Activated CD4-positive, alpha-beta T cell treated with anti-CD3 and anti-CD28 coated beads for 36 hours (primary cell): Measurements from ENCODE around the gene CUX1. TPM values are rescaled to one million over a fixed set of nuclear protein-coding genes. Genes with fewer than 3 reads are reported as not detected.
"Not testable (repeated sequence)": the region's sequence is repeated elsewhere in the genome, so short reads cannot be mapped to it uniquely, and the experiment has no call there.

ENCODE experiments used
- ATAC-seq: fragments of 200-7000 bp; cut with Tn5 transposase; one replicate; pipeline ENCODE4 v1.10.0; 2021; ENCODE audit warnings: mild to moderate bottlenecking, moderate library complexity
- CTCF ChIA-PET: fragments of 350-600 bp; sonication (Branson Sonifier 250); formaldehyde crosslinking; loops from one replicate; lab custom pipeline; 2021; ENCODE audit warnings: antibody characterized with exemption; lab: Charles Lee
- POLR2A ChIA-PET: fragments of 350-600 bp; sonication (Branson Sonifier 250); formaldehyde crosslinking; loops from one replicate; lab custom pipeline; 2021; ENCODE audit warnings: antibody characterized with exemption, inconsistent platforms; lab: Charles Lee
- DNase-seq: peaks from one replicate; pipeline ENCODE4 v3.0.0-alpha.2; 2020
- H3K27ac Mint-ChIP-seq: one replicate; pipeline ENCODE4 v1.8.0; 2021; ENCODE audit warnings: mixed read lengths
- H3K27me3 Mint-ChIP-seq: one replicate; pipeline ENCODE4 v1.8.0; 2021; ENCODE audit warnings: mixed read lengths
- H3K36me3 Mint-ChIP-seq: one replicate; pipeline ENCODE4 v1.8.0; 2021; ENCODE audit warnings: low read depth, mixed read lengths
- H3K4me1 Mint-ChIP-seq: one replicate; pipeline ENCODE4 v1.8.0; 2021; ENCODE audit warnings: mixed read lengths
- H3K4me3 Mint-ChIP-seq: one replicate; pipeline ENCODE4 v1.8.0; 2021; ENCODE audit warnings: mild to moderate bottlenecking, moderate library complexity, mixed read lengths
- H3K9me3 Mint-ChIP-seq: one replicate; pipeline ENCODE4 v1.8.0; 2021; ENCODE audit warnings: low read depth, mixed read lengths
- intact Hi-C, 2 experiments: fragments of 100-400 bp; cut with DNase I in 1 of 2; cut with micrococcal nuclease in 1 of 2; formaldehyde crosslinking; loops; one replicate each; pipeline versions ENCODE4 v1.14.2 to v1.15.1; 2022 to 2024; cut with DNase I, micrococcal nuclease
- total RNA-seq, 2 experiments: library from RNA; stranded (reverse); gene quantifications; one replicate each; pipeline ENCODE4 v1.2.3, GENCODE V29; 2021

The CUX1 gene
- total RNA-seq, 2 experiments from 2014 or later, result 21.6 to 23.5 TPM

DNA sequence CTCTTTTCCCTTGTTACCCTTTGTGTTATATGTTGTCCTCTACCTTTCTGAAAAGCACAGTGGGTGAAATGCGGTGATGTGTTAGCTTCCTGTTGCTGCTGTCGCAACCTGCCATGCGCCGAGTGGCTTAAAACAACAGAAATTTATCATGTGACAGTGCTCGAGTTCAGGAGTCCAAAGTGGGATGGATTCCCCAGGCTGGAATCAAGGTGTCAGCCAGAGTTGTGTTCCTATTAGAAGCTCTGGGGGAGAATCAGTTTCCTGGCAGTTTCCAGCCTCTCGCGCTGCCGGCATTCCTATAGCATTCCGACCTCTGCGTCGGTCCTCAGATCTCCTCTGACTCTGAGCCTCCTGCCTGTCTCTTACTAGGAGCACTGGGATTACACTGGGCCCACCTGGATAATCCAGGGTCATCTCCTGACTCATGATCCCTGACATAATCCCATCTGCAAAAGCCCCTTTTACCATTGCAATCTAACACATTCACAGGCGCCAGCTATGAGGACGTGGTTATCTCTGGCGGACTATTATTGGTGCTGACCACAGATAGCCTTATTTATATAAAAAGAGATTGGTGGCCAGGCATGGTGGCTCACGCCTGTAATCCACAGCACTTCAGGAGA lies 207.5 kb downstream of the CUX1 start:
- Mint-ChIP-seq H3K4me3 (no peak overlapping the region), H3K9me3 (no peaks in the 10 kb centered on the region), H3K27me3 (no peaks in the 10 kb centered on the region), H3K27ac (no peak overlapping the region), H3K4me1 (peaks cover 9% of the 10 kb centered on the region), H3K36me3 (no peaks in the 10 kb centered on the region)
- no peak for ATAC-seq
- POLR2A ChIA-PET, result no interaction called here
- no peak for DNase-seq
- intact Hi-C loops, result no loop called here
- CTCF ChIA-PET, result no interaction called here

DNA sequence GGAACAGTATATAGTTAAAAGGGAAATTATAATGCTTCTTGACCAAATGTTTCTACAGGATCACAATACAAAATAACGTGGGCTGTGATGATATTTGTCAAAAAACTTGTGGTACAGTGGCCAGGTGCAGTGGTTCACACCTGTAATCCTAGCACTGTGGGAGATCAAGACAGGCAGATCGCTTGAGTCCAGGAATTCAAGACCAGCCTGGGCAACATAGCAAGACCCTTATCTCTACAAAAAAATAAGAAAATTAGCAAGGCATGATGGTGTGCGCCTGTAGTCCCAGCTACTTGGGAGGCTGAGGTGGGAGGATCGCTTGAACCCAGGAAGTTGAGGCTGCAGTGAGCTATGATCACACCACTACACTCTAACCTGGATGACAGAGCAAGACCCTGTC lies 208.4 kb downstream of the CUX1 start:
- H3K36me3 Mint-ChIP-seq, H3K4me3 Mint-ChIP-seq, DNase-seq, POLR2A ChIA-PET, H3K4me1 Mint-ChIP-seq, H3K27ac Mint-ChIP-seq, ATAC-seq, CTCF ChIA-PET, intact Hi-C loops, H3K9me3 Mint-ChIP-seq, H3K27me3 Mint-ChIP-seq: not testable (repeated sequence)

DNA sequence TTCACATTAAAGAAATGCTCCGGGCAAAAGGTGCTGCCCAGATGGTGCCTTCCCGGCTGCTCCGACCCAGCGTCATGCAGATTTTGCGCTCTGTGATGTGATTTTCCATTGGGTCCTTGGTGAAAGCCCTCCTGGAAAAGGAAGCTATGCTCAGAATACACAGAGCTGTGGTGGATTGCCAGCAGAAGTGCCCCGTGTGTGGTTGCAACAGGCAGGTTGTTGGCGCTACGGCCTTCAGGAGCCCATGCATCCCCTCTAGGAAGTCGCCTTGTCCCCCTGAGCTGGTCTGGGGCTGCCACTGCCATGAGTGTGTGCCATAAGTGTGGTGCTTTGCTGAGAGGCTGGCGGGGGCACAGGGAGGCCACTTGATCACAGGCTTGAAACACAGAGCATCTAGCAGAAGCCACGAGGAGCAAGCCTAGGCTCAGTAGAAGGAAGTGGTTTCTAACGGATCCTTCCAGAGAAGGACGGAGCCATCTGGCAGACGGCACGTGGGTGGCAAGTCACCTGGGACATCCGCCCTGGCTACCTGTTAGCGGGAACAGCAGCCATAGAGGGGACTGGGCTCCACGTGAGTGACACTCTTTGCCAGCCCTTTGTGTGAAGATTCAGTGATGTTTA lies 210.9 kb downstream of the CUX1 start:
- peaks cover 9% of the 10 kb centered on the region for H3K4me1 Mint-ChIP-seq
- POLR2A ChIA-PET, result no interaction called here
- intact Hi-C loops, result no loop called here
- DNase-seq, result peak; percentile 56
- no peak overlapping the region for H3K27ac Mint-ChIP-seq
- H3K27me3 Mint-ChIP-seq, result no peaks in the 10 kb centered on the region
- CTCF ChIA-PET, result no interaction called here
- no peaks in the 10 kb centered on the region for H3K9me3 Mint-ChIP-seq
- peak; percentile 53 for ATAC-seq
- H3K4me3 Mint-ChIP-seq, result no peak overlapping the region
- no peaks in the 10 kb centered on the region for H3K36me3 Mint-ChIP-seq

DNA sequence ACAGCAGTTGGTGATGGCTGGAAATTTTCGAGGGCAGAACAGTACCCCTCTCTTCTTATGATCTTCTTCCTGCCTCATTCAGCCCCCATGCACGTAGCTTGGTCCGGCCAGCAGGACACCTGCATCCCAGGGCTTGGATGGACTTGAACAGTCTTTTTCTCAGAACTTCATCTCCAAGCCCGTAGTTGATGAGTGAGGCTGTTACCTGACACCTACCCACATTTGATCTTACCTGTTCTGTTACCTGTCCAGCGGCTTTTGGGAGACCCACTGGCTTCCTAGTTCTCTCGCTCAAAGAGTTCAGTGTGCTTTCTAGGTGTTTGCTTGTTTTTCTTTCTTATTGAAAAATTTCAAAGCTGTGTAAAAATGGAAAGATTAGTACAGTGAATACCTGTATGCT lies 212.2 kb downstream of the CUX1 start:
- Mint-ChIP-seq H3K9me3 (no peaks in the 10 kb centered on the region), H3K27ac (no peak overlapping the region), H3K4me1 (peaks cover 3% of the 10 kb centered on the region), H3K36me3 (no peaks in the 10 kb centered on the region), H3K4me3 (no peak overlapping the region), H3K27me3 (no peaks in the 10 kb centered on the region)
- intact Hi-C loops, result no loop called here
- no peak for ATAC-seq
- CTCF ChIA-PET, result interaction anchor here (0.6 kb wide), 1 partner anchor 8 kb away, joined by 4 read pairs; no protein-coding TSS in a partner anchor
- no peak for DNase-seq
- POLR2A ChIA-PET, result no interaction called here

DNA sequence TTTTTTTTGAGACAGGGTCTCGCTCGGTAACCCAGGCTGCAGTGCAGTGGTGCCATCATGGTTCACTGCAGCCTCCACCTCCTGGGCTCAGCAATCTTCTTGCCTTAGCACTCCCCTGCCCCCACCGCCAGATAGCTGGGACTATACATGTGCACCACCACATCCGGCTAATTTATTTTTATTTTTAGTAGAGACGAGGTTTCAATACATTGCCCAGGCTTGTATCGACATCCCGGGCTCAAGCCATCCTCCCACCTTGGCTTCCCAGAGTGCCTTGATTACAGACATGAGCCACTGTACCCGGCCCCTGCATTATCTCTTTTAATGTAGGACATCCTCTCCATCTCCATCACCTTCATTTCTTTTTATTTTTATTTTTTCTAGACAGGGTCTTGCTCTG lies 213.3 kb downstream of the CUX1 start:
- intact Hi-C loops, result no loop called here
- H3K36me3 Mint-ChIP-seq, result no peaks in the 10 kb centered on the region
- no peaks in the 10 kb centered on the region for H3K9me3 Mint-ChIP-seq
- DNase-seq (no peak), ATAC-seq (no peak)
- H3K4me3 Mint-ChIP-seq, result no peak overlapping the region
- ChIA-PET POLR2A (no interaction called here), CTCF (no interaction called here)
- no peak overlapping the region for H3K27ac Mint-ChIP-seq
- no peaks in the 10 kb centered on the region for H3K27me3 Mint-ChIP-seq
- peaks cover 2% of the 10 kb centered on the region for H3K4me1 Mint-ChIP-seq

DNA sequence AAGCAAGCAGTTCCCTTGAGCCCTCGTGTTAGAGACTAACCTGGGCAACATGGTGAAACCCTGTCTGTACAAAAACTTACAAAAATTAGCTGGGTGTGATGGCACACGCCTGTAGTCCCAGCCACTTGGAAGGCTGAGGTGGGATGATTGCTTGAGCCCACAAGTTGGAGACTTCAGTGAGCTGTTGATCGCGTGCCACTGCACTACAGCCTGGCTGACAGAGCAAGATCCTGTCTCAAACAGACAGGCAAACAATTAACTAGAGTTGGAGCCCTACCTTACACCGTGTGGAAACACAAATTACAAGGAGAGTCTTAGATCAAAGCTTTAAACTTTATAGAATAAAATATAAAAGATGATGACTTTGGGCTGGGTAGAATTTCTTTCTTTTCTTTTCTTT lies 219.5 kb downstream of the CUX1 start:
- H3K4me1 Mint-ChIP-seq, result no peaks in the 10 kb centered on the region
- H3K36me3 Mint-ChIP-seq, result no peaks in the 10 kb centered on the region
- no peak overlapping the region for H3K4me3 Mint-ChIP-seq
- H3K9me3 Mint-ChIP-seq, result no peaks in the 10 kb centered on the region
- DNase-seq (no peak), ATAC-seq (no peak)
- H3K27me3 Mint-ChIP-seq, result no peaks in the 10 kb centered on the region
- intact Hi-C loops, result no loop called here
- no peak overlapping the region for H3K27ac Mint-ChIP-seq
- CTCF ChIA-PET, result no interaction called here
- POLR2A ChIA-PET, result no interaction called here

DNA sequence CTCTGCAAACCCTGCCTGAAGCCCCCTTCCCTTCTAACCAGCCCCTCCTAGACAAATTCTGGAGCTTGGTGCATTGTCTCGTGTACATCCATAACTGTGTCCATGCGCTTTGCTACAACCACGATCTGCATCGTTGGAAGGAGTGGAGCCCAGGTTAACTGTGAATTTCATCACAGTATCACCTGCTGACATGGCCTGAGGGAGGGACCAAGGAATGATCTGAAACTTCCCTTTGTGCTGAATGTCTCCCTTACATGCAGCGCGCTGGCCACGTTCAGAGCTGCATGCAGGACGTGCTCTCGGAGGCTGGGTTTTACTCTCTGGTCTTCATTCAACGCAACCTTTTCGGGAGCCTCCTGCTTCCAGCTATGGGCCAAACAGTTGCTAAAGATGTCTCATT lies 222.3 kb downstream of the CUX1 start:
- Mint-ChIP-seq H3K4me3 (no peak overlapping the region), H3K27ac (no peak overlapping the region), H3K36me3 (no peaks in the 10 kb centered on the region), H3K27me3 (no peaks in the 10 kb centered on the region), H3K9me3 (no peaks in the 10 kb centered on the region), H3K4me1 (peaks cover 8% of the 10 kb centered on the region)
- intact Hi-C loops, result no loop called here
- no peak for DNase-seq
- no peak for ATAC-seq
- CTCF ChIA-PET, result no interaction called here
- POLR2A ChIA-PET, result no interaction called here

DNA sequence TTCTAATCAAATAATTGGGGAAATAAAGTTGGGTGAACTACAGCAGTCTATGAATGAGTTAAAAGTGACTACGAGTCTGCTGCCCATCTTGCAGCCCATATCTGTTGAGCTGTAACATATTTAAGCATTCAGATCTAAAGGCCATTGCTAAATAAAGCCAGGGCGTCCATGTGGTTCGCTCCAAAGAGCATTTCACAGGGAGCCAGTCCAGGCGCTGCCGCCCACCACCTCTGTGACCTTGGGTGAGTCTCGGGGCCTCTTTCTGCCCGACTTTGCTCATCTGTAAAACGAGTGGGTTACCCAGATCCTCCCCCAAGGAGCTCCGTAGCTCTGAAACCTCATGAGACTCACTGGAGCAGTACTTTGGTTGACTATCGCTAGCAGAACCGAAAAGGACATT lies 223.1 kb downstream of the CUX1 start:
- CTCF ChIA-PET, result interaction anchor here (0.6 kb wide), 1 partner anchor 961 kb away, joined by 3 read pairs; no protein-coding TSS in a partner anchor
- Mint-ChIP-seq H3K27ac (no peak overlapping the region), H3K4me1 (peaks cover 12% of the 10 kb centered on the region), H3K27me3 (no peaks in the 10 kb centered on the region), H3K9me3 (no peaks in the 10 kb centered on the region), H3K4me3 (no peak overlapping the region), H3K36me3 (no peaks in the 10 kb centered on the region)
- intact Hi-C loops, result no loop called here
- POLR2A ChIA-PET, result no interaction called here
- no peak for ATAC-seq
- DNase-seq, result no peak

DNA sequence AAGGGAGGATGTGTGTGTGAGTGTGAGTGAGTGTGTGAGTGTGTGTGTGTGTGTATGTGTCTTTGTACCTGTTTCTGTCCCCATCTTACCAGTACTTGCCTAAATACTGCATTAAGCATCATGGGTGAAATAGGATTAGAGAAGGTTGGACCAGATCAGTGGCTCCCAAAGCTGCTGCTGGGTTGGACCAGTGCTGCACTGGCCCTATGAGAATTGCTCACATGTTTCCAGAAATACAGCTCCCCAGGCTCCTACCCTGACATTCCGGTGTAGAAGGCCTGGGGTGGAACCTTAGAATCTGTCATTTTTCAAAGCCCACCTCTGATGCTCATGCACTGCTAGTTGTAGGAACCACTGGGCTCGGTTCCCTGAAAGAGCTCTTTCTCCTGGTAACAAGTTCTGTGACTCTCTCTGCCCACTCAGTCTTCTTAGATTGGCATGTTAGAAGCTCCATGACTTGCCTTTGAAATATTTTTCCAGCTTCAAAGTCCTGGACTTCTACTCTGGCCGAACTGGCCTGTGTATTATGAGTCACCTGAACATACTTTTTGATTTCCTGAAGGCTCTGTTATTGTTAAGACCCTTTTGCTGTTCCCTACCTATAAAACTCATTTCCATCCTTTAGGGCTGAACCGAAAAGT lies 224.7 kb downstream of the CUX1 start:
- POLR2A ChIA-PET, result no interaction called here

DNA sequence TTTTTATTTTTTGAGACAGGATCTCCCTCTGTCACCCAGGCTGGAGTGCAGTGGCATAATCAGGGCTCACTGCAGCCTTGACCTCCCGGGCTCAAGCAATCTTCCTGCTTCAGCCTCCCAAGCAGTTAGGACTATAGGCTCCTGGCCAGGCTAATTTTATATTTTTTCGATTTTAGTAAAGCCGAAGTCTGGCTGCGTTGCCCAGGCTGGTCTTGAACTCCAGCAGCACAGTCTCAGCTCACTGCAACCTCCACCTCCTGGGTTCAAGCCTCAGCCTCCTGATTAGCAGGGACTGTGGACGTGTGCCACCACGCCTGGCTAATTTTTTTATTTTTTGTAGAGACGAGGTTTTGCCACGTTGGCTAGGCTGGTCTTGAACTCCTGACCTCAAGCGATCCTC lies 225.4 kb downstream of the CUX1 start:
- CTCF ChIA-PET, H3K4me3 Mint-ChIP-seq: not testable (repeated sequence)
- H3K4me1 Mint-ChIP-seq, result peaks cover 12% of the 10 kb centered on the region

More for the DNA sequence above, 224.7 kb downstream of the CUX1 start:
- no peak overlapping the region for H3K4me3 Mint-ChIP-seq
- no peaks in the 10 kb centered on the region for H3K36me3 Mint-ChIP-seq
- H3K4me1 Mint-ChIP-seq, result peaks cover 12% of the 10 kb centered on the region
- H3K9me3 Mint-ChIP-seq, result no peaks in the 10 kb centered on the region
- ATAC-seq, result no peak
- CTCF ChIA-PET, result no interaction called here
- intact Hi-C loops, result no loop called here
- H3K27ac Mint-ChIP-seq, result no peak overlapping the region
- H3K27me3 Mint-ChIP-seq, result no peaks in the 10 kb centered on the region
- DNase-seq, result no peak

DNA sequence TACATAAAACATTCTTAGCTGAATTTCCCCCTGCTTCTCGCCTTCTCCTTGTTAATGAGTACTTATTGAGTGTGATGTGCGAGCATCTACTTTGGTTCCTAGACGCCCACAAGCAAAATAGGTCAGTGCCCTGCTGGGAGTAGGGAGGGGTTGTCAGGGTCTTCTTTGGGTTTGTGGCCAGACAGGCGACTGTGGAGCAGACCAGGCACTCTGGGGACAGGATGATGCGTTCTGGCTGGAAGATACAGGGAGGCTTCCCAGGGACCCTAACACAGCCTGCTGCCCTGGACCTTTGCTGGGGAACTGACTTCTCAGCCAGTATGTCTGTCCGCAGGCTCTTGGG lies 227.2 kb downstream of the CUX1 start:
- Mint-ChIP-seq H3K9me3 (no peaks in the 10 kb centered on the region), H3K4me3 (no peak overlapping the region), H3K4me1 (peaks cover 12% of the 10 kb centered on the region), H3K27me3 (no peaks in the 10 kb centered on the region), H3K27ac (no peak overlapping the region), H3K36me3 (no peaks in the 10 kb centered on the region)
- ChIA-PET CTCF (no interaction called here), POLR2A (no interaction called here)
- intact Hi-C loops, result no loop called here
- no peak for ATAC-seq
- no peak for DNase-seq

More for the DNA sequence above, 225.4 kb downstream of the CUX1 start:
- H3K36me3 Mint-ChIP-seq, POLR2A ChIA-PET, DNase-seq, H3K9me3 Mint-ChIP-seq, intact Hi-C loops, H3K27ac Mint-ChIP-seq, ATAC-seq, H3K27me3 Mint-ChIP-seq: not testable (repeated sequence)

DNA sequence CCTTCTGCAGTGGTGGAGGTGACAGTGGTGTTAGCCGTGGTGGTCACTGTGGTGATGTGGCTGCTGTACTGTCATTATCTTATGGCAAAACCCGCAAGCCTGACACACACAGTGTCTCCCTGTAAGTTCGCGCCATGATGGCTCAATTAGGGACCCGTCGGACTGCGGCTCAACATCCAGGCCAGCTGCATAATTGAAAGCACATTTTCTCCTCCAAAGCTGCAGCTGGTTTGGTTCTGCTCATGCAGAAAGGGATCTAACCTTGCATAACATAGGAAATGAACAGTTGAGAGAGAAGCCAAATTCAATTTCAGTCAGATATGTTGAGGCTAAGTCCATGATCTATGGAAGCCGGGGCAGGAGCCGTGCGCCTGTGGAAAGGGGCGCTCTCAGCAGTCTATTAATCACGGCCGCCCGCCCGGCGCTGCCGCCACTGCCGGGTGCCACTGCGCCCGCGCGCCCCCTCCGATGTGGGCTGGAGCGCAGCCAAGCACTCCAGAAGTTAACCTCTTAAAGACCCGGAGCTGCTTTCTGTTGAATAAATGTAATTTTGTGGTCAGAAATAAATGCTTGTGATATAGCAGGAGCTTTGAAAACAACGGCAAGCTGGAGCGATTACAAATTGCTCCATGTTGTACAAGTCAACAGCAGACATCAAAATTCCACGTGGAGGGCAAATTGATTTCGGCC lies 227.7 kb downstream of the CUX1 start:
- no peaks in the 10 kb centered on the region for H3K36me3 Mint-ChIP-seq
- H3K27me3 Mint-ChIP-seq, result no peaks in the 10 kb centered on the region
- no peak for DNase-seq
- peaks cover 12% of the 10 kb centered on the region for H3K4me1 Mint-ChIP-seq
- CTCF ChIA-PET, result no interaction called here
- POLR2A ChIA-PET, result no interaction called here
- ATAC-seq, result no peak
- no peak overlapping the region for H3K27ac Mint-ChIP-seq
- no peak overlapping the region for H3K4me3 Mint-ChIP-seq
- intact Hi-C loops, result no loop called here
- no peaks in the 10 kb centered on the region for H3K9me3 Mint-ChIP-seq
